Stimulated activated CD8-positive, alpha-beta memory T cell treated with anti-CD3 and anti-CD28 coated beads, Interleukin-15, amount 100 ng/mL, for 24 hours (primary cell): ENCODE data around the gene HMOX2.

Experiments used
- DNase-seq: peaks from one replicate; pipeline ENCODE4 v3.0.0-alpha.2; 2020; ENCODE audit warnings: low read depth

Gene HMOX2, protein sequence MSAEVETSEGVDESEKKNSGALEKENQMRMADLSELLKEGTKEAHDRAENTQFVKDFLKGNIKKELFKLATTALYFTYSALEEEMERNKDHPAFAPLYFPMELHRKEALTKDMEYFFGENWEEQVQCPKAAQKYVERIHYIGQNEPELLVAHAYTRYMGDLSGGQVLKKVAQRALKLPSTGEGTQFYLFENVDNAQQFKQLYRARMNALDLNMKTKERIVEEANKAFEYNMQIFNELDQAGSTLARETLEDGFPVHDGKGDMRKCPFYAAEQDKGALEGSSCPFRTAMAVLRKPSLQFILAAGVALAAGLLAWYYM

DNA sequence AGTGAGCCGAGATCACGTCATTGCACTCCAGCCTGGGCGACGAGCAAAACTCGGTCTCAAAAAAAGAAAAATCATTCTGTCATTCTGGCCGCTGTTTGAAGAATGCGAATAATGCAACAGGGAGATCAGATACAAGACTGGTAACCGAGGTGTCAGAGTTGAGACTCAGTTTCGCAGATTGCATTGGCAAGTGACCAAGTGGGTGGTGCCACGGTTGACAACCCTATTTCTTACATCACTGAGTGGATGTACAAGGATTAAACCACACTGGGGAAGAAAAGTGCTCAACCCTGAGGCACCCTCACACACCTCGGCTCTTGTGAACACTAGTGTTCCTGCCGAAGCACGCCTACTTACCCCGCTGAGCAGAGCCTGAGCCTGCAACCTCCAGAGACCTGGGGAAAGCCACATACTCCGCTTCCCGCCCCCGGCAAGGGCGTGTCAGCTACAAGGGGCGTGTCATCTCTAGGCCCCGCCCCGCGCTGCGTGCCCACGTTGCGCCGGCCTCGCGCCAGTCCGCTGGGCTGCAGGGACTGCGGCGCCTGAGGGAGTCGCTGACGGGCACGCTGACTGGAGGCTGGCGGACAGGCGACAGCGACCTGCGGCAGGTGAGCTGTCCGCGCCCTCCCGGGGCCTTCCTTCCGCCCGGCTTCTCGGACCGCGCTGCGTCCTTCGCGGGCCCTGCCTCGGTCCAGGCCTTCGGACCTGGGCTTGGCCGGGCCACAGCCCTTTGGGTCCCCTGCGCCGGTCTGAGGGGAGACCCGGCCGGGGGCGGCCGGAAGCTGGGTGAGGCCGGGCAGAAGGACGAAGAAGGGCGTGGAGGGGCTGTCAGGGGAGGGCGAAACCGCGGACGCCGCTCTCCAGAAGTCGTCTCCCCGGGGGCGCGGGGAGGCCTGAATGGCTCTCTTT, at the start of gene HMOX2:
TSS of gene HMOX2 (plus strand) at position 519 of the 909 bp plus-strand sequence. CDS start 29,127 bp downstream, outside the sequence.
- DNase-seq: peak; percentile 93

DNA sequence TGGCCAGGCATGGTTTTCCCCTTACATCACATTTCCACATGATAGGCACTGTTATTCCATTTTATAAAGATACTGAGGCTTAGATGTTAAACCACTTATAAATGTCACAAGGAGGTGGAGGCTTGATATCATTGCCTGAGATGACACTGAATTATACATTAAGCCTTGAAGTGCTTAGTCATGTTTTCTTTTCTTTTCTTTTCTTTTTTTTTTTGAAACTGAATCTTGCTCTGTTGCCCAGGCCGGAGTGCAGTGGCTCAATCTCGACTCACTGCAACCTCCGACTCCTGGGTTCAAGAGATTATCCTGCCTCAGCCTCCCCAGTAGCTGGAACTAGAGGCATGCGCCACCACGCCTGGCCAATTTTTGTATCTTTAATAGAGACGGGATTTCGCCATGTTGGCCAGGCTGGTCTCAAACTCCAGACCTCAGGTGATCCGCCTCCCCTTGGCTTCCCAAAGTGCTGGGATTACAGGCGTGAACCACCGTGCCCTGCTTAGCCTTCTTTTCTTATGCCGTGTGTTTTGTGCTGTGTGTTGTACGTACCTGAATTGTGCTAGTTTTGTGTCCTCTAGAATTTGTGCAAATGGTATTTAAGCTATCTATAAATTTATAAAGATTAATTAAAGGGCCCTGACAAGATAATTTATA, 49.4 kb upstream of the HMOX2 start:
- no peak for DNase-seq

DNA sequence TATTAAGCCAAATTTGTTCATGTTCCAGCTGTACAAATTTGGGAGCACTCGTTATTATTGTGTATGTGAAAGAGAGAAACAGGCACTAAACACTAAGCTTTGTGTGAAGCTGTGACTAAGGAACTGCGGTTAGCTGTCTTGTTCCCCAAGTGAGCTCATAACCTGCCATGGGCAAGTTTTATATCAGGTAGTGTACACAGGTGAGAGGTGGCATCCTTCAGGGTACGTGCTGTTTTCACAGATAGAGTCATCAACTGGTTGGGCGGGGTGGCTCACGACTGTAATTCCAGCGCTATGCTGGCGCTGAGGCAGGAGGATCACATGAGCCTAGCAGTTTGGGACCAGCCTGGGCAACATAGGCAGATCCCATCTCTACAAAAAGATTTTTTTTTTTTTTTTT, 47.7 kb upstream of the HMOX2 start:
- DNase-seq: no peak

DNA sequence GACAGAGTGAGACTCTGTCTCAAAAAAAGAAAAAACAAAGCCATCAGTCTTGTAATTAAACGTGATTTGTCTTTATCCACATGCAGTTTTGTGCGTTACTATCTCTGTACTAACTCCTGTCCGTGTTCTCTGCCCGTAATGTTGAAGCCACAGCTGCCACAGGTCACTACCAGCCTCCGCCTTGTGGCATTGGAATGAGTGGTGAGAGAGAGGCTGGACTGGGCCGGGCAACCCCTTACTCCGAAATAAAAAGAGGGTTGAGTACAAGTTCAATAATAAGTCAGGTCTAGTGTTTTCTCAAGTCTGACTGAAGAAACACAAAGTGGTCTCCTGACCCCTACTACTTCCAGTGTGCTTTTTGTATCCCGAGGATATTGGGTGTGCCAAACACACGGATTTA, 45.2 kb upstream of the HMOX2 start:
- no peak for DNase-seq

DNA sequence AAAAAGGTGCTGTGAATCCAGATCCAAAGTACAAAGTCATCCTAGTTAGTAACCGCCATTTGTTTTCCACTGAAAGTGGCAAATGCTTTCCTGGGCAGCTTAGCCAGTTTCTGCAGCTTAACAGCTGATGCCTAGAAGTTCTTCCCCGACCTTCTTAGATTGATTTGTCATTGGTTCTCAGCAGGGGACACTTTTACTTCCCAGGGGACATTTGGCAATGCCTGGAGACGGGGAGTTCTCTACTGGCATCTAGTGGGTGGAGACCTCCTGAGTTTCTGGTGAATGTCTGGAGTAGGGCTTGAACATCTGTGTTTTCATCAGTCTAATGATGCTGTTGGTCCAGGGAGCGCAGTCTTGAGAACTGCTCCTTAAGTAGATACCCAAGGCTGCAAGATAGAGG, 43.0 kb upstream of the HMOX2 start:
- no peak for DNase-seq

DNA sequence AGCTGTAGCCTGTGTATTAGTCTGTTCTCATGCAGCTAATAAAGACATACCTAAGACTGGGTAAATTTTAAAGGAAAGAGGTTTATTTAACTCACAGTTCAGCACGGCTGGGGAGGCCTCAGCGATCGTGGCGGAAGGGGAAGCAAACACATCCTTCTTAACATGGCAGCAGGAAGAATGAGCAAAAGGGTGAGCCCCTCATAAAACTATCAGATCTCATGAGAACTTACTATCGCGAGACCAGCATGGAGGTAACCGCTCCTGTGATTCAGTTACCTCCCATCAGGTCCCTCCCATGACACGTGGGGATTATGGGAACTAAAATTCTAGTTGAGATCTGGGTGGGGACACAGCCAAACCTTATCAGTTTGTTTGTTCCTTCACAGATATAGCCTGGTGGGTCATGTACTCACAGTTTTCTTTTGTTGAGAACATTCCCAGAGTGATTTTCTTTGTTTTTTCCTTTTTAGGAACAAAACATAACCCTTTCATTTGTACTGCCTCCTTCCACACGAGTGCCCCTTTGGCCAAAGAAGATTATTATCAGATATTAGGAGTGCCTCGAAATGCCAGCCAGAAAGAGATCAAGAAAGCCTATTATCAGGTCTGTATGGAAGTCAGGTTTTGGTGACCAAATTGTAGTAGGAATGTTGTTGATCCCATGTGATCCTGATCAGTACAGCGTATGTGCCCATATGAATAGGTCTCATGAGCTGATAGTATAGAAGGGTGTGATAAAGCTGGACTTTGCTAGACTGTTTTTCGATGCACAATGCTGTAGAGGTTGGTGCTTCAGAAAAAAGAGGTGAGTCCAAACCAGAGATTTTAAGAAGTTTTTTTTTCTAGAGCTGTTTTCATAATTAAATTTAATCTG, 42.0 kb upstream of the HMOX2 start:
- no peak for DNase-seq

DNA sequence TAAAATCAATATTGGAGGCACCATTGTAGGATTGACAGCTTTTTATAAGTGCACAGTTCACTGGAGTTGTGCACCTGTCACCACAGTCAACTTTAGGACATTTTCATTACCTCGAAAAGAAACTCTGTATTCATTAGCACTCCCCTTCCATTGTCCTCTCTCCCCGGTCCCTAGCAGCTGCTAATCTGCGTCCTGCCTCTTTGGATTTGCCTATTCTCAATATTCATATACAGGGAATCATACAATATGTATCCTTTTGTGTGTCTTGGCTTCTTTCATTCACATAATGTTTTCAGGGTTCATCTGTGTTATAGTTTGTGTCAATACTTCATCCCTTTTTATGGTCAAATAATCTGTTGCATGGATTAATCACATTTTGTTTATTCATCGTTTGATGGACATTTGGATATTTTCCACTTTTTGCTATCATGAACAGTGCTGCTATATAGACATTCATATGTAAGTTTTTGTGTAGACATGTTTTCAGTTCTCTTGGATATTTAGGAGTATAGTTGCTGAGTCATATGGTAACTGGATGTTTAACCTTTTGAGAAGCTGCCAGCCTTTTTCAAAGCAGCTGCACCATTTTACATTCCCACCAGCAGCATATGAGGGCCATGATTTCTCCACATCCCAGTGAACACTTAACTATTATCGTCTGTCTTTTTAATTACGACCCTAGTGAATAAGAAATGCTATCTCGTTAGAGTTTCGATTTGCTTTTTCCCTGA, 40.7 kb upstream of the HMOX2 start:
- DNase-seq: no peak

DNA sequence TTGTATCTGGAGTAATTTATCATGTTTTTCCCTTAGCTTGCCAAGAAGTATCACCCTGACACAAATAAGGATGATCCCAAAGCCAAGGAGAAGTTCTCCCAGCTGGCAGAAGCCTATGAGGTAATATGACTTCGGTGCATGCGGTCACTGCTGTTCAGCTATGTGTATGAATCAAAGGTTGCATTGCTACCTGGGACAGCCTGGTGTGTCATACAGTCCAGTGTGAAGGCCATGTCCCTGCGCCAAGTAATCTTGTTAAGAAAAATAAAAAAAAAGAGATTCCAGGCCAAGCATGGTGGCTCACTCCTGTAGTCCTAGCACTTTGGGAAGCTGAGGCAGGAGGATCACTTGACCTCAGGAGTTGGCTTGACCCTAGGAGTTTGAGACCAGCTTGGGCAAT, 38.8 kb upstream of the HMOX2 start:
- no peak for DNase-seq

DNA sequence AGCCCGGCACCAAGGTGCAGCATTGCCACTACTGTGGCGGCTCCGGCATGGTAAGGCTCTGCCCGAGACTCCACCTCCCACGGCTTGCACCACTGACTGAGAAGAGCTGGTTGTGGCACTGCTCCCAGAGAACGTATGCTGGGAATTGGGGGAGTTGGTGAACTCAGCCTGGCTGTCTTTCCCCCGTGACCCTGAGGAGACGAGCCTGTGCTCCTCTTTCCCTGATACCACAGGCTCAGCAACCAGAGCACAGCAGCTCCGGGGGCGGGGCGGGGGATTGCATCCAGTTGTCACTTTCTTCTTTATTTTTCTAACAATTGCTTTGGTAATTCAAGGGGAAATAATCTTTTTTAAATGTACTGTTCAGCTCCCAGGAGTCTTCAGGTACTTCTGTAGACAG, 33.8 kb upstream of the HMOX2 start:
- no peak for DNase-seq

DNA sequence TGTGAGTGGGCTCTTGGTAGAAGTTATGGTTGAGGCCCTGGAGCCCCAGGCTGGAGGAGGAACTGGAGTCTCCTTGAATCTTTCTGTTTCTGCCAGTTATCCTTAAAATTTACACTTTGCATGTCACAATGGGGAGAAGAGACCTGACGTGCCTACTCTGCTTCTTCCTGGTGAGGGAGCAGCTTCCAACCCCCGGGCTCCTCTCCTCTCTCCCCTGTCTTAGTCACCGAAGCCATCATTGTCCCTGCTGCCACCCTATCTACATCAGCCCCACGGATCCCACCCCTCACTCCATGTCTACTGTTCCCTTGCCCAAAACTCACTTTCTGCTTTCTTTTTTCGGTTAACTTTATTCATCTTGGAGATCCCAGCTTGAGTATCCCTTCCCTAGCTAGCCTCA, 32.9 kb upstream of the HMOX2 start:
- DNase-seq: no peak

DNA sequence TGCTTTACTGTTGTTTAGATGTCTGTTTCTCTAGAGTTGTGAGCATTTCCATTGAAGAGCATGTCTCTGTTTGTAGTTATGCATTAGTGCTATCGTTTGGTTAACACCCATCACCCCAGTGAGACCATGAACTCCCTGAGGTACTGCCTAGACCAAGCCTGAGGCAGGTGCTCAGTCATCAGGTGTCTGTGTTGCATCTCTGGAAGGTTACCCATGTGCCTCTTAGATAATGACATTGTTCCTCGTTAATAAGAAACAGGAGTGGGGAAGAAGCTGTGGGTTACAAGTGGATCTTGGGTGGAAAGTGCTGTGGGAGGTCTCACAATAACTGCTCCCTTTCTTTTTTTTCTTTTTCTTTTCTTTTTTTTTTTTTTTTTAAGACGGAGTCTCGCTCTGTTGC, 32.2 kb upstream of the HMOX2 start:
- DNase-seq: no peak

DNA sequence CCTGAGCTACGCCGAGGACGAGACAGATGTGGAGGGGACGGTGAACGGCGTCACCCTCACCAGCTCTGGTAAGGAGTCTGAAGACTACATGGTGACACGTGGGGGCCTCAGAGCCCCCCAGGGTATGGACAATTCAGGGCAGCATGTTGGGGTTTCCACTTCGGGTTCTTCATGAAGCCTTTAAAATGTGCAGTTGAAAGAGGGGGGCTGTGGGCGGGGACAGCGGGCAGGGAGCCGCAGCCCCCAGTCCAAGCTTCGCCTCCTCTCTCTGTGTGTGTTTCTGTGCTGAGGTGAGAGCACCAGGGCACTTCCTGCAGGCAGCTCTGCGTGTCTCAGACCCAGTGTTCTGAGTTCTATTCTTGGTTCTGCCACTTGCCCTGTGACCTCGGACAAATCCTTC, 25.8 kb upstream of the HMOX2 start:
- DNase-seq: no peak

DNA sequence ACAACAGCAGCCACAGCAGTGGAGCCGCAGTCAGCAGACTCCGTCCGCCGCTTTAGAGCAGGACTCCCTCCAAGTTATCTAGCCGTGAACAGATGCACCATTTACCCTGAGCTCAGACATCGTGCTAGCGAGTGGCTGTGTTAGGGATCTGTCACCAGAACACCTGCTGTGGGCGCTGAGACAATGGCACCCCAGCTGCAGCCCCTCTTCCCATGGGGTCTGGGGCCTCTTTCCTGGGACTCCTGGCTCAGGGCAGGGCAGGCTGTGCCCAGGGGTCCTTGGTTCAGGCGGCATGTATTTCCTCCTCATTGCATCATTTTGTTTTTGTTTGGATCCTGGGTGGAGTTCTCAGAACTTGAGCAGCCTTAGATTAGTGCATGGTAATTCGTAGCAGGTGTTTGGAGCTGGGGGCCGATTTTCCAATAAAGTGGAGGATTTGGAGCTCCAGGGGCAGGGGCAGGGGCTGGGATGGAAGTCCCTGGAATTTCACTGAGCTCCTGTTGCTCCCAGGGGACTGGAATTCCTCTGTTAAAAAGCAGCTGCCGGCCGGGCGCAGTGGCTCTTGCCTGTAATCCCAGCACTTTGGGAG, 25.2 kb upstream of the HMOX2 start:
- DNase-seq: no peak

DNA sequence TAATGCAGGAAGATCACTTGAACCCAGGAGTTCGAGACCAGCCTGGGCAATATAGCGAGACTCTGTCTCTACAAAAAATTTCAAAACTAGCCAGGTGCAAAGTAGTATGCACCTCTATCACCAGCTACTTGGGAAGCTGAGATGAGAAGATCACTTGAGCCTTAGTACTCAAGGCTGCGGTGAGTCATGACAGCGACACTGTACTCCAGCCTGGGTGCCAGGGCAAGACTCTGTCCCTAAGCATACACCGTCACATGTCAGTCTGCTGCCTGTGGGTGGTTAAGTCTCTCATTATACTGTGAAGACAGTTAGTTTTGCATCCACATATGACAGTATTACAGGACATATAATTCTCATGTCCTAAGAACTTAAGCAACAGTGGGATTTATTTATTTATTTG, 23.5 kb upstream of the HMOX2 start:
- DNase-seq: no peak

DNA sequence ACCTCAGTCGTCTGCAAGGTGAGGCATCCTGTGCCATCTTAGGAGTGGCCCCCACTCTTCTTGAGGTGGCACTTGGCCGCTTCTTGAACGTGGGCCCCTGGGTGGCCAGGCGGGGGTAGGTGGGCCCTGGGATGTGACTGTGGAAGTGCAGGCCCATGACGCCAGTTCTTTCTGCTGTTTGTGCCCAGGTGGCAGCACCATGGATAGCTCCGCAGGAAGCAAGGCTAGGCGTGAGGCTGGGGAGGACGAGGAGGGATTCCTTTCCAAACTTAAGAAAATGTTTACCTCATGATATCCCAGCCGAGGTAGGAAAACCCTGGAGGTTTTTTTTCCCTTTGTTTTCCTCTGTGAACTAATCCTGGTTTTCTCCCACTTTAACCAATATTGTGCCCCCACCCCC, 21.6 kb upstream of the HMOX2 start:
- no peak for DNase-seq

DNA sequence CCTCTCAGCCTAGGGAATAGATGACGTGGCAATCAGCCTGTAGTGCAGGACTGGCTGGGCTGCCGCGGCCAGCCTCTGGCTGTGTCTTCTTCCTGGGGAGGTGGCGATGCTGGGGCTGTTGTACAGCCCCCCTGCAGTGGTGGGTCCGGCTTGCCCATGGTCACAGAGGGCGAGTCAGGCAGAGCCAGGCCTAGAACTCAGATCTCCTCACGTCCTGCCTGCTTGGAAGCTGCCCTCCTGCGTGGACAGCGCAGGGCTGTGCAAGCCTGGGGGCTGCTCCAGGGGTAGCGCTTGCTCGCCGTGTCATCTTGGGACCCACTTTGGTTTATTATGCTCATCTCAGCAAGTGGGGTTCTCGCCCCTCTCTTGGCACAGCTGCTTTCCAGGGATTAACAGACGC, 21.1 kb upstream of the HMOX2 start:
- no peak for DNase-seq

DNA sequence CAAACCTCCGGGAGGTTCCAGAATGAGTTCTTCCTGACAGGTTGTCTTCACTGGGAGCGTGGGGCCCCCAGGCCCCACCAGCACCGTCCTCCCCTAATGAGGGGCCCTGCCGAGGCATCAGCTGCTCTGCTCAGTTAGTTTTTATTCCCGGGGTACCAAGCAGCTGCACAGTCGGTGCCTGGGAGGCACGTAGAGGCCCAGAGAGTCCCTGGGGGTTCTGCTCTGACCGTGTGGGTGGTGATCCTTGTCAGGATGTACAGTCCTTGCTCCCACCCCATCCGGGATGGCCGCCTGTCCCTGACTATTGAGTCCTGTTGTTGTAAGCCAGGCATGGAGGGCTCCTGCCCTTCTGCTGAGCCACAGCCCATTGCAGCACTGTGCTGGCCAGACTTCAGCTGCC, 20.2 kb upstream of the HMOX2 start:
- no peak for DNase-seq

DNA sequence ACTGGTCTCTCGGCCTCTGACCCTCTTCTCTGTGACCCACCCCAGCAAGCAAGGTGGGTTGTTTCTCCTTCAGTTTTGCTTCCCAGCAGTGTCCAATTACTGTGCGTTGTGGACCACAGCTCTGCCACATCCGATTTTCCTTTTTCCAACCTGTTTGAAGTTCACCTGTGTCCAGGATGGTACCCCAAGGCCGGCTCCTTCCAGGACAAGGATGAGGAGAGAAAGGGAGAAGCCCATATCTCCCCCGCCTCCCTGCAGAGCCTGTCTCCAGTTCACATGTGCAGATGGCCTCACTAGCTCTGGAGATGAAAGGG, 15.3 kb upstream of the HMOX2 start:
- DNase-seq: no peak

DNA sequence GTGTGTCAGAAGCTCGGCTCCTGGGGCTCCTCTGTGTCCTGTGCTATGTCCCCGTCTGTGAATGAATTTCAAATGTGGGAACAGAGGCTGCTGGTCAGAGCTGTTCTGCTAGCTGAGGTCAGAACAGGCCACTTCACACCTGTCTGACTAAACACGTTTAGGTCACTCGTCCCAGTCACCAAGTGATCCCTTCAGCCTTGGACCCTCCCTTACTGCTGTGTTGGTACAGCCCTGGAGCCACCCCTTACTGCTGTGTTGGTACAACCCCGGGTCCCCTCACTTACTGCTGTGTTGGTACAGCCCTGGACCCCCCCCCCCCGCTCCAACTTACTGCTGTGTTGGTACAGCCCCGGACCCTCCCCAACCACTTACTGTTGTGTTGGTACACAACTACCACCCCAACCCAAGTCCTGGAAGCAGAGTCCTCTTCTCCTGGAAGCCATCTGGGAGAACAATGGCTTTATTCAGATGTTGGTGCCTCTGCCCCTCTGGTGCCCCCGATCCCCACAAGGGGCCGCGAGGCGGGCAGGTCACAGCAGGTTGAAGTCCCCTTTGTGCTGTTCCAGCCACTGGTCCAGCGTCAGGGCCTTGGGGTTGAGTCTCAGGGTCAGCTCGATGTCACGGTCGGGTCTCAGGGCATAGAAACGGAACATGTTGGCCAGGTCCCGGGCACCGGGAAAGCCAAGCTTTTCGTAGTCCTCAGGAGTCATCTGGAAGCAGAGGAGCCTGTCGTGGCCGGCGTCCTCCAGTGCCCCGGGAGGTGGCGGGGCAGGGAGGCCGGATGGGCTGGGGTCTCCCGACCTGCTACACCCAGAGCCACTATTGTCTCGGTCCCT, 14.7 kb upstream of the HMOX2 start:
- DNase-seq: no peak

DNA sequence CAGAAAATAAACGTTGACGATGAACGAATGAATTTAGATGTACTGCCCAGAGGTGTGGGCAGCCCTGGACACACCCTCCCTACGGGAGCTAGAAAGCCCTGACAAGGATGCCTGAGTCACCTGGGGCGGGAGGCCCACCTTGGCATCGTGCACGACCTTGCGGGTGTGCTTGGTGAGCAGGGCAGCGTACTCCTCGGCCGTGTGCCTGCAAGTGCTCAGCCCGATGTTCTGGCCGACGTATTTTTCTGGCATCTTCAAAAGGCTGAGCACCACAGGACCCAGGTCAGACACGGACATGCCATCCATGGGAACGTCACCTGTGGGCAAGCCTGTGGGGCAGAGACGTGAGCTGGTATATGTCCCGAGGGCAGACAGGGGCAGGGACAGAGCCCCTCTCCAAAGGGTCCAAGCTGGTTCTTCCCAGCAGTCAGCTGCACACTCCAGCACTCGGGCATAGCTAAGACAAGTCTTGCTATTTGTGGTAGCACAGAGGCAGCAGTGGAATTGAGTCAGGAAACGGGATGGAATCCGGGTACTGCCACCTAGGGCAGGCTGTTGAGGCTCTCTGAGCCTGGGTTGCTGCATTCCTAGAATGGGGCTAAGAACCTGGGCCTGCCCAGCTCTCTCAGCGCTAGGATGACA, 12.6 kb upstream of the HMOX2 start:
- DNase-seq: no peak
